ENCODE measurements around the gene ARHGEF35. TPM values are rescaled to one million over a fixed set of nuclear protein-coding genes. Genes with fewer than 3 reads are reported as not detected.
"Not testable (repeated sequence)": the region's sequence is repeated elsewhere in the genome, so short reads cannot be mapped to it uniquely, and the experiment has no call there.

The ARHGEF35 gene
- total RNA-seq, 4 donors from 2014 or later = 0.54 to 4.5 (median 2.3) TPM

- not testable (repeated sequence) for H3K36me3 ChIP-seq, H3K4me1 ChIP-seq, H3K9me3 ChIP-seq, H3K27ac ChIP-seq, ATAC-seq, H3K4me3 ChIP-seq, H3K27me3 ChIP-seq
- WGBS, 2 donors (ENCODE audit: low coverage in 1 of 2) = no CpG with 5 or more reads among the region's 3 CpGs
Measured at GRCh38 chr7:144203086-144203485, 7.5 kb upstream of the ARHGEF35 start.

DNA sequence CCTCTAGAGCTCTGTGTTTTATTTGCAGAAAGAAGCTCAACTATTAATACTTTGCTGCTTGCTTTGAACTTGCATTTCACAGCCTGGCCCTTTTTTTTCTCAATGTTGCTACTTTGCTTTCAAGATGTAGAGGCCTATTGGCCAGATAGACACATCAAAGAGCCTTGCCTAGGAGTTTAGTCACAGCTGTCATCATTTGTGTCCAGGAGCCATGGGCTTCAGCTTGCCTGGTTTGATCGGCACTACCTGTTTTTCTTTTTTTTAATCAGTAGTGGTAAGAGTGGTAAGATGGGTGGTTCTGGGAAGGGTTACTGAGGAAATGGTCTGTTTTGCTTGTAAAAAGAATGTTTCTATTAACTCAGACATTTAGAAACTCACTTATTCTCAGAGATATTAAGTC lies 6.3 kb upstream of the ARHGEF35 start:
- not testable (repeated sequence) for H3K9me3 ChIP-seq, H3K4me1 ChIP-seq, ATAC-seq, H3K4me3 ChIP-seq, H3K27ac ChIP-seq, H3K36me3 ChIP-seq, H3K27me3 ChIP-seq
- WGBS, 2 donors (ENCODE audit: low coverage in 1 of 2) = no CpG with 5 or more reads among the region's 1 CpG

DNA sequence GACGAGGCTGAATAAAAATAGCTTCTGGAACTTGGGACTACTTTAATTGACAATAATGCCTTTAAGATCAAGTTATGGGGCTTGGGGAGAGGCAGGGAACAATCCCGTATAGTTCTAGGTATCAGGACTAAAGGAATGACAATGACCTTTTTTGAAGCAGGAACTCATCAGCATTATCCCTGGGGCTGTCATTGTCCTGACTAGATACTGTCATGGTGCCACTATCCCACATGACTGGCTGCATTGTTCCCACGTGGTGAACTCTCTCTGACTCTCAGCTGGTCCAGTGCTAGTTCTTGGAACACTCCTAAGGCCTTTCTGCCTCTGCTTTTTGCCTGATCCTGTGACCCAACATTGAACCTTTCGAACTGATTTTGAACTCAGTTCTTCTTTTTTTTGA lies 3.3 kb upstream of the ARHGEF35 start:
- WGBS, 2 donors (ENCODE audit: low coverage in 1 of 2) = 38 to 59% methylated on average over 2 of the region's 4 CpGs
- H3K36me3 ChIP-seq, H3K27ac ChIP-seq, H3K27me3 ChIP-seq, H3K9me3 ChIP-seq, ATAC-seq, H3K4me1 ChIP-seq, H3K4me3 ChIP-seq: not testable (repeated sequence)

DNA sequence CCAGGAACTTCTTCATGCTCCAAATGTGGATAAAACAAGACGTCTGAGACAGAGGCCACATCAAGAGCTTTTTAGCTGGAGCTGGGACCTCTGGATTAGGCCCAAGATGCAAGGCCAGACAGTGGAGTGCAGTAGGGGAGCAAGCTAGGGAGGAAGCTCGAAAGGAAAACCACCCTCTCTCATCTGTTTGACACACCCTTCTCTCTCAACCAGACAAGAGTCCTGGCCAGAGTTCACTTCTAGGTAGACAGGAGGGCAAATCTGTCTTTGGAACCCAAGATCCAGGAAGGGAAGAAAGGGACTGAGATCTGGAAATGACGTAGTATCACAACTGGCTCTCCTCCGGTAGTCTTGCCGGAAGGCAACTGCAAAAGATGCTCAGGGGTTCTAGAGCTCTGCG lies 1.2 kb downstream of the ARHGEF35 start:
- H3K4me3 ChIP-seq, H3K27ac ChIP-seq, ATAC-seq, H3K27me3 ChIP-seq, H3K36me3 ChIP-seq, H3K4me1 ChIP-seq, H3K9me3 ChIP-seq: not testable (repeated sequence)
- no CpG with 5 or more reads among the region's 6 CpGs for WGBS, 2 donors (ENCODE audit: low coverage in 1 of 2)

DNA sequence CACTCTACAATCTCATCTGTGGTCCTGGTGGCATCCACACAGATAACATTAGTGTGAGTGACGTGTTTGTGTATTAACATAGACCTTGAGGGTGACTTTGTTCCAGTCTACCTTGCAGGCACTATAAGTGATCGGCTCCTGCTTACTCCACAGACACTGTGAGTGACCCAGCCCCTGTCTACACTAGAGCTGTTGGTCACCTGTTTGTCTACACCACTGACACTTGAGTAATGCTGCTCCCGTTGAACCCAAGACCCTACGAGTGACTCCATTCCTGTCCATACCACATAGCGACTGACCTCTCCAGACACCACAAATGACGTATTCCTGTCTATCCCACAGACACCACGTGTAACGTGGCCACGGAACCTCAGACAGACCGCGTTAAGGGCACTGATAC lies 1.9 kb downstream of the ARHGEF35 start:
- H3K4me1 ChIP-seq, H3K9me3 ChIP-seq, ATAC-seq, H3K4me3 ChIP-seq, H3K27me3 ChIP-seq, H3K27ac ChIP-seq, H3K36me3 ChIP-seq: not testable (repeated sequence)
- WGBS, 2 donors (ENCODE audit: low coverage in 1 of 2) = no CpG with 5 or more reads among the region's 11 CpGs

DNA sequence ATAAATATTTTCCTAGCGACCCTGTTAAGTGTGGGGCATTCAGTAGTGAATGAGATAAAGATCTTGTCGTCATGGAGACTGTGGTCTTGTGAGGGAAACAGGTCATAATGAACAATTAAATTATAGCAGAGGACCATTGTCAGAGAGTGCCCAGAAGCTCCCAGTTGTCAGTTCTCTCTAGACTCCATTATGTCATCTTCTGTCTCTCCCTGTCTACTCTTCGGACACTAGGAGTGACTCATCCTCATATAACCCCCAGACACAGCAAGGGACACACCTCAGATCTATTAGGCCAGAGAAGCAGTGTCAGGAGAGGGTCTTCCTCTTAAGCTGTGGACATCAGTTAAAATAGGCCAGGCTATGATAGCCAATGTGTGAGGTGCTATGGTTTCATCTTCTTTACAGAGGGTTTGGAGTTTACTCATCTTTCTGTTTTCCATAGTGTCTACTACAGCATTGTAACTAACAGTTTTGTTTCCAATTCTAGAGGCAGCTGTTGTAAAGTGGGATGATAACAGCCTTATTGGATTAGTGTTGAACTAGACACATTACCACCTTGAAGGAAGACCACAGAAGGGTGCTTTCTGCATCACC lies 7.0 kb downstream of the ARHGEF35 start:
- no CpG with 5 or more reads among the region's 3 CpGs for WGBS, 2 donors (ENCODE audit: low coverage in 1 of 2)
- not testable (repeated sequence) for H3K27ac ChIP-seq, ATAC-seq

DNA sequence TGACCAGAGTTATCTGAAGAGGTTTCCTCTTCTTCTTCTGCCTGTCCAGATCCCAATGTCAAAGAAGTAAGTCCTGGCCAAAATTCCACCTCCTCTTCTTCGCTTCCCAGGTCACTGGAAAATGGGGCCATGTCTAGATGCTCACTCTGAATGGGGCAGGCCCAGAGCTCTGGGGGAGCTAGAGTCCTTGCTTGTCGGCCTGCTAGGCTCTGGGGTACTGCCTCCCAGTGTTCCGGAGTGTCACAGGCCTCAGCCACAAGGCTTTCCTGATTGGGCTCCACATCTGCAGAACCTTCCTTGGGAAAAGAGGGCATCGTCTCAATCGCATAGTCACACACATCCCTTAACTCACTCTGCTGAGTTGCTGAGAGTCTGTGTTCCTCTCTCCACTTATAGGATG lies 7.8 kb downstream of the ARHGEF35 start:
- not testable (repeated sequence) for H3K9me3 ChIP-seq, H3K27me3 ChIP-seq, H3K27ac ChIP-seq, H3K4me3 ChIP-seq, H3K4me1 ChIP-seq, H3K36me3 ChIP-seq, ATAC-seq
- WGBS, 2 donors (ENCODE audit: low coverage in 1 of 2) = no CpG with 5 or more reads among the region's 5 CpGs

More for the DNA sequence above, 7.0 kb downstream of the ARHGEF35 start:
- not testable (repeated sequence) for H3K4me1 ChIP-seq, H3K36me3 ChIP-seq, H3K4me3 ChIP-seq, H3K9me3 ChIP-seq, H3K27me3 ChIP-seq

GRCh38 chr7:144183166-144183565 lies 12.5 kb downstream of the ARHGEF35 start, which contains the start of gene CTAGE4:
CTAGE4 (plus strand) TSS chr7:144183466; CDS start chr7:144183504, 38 bp downstream.
- not testable (repeated sequence) for H3K4me1 ChIP-seq, H3K27ac ChIP-seq, H3K27me3 ChIP-seq, H3K36me3 ChIP-seq, H3K4me3 ChIP-seq, ATAC-seq, H3K9me3 ChIP-seq
- WGBS, 2 donors (ENCODE audit: low coverage in 1 of 2) = 100% methylated on average over 1 of the region's 19 CpGs; no CpG with 5 or more reads in 1 of the 2 donors

DNA sequence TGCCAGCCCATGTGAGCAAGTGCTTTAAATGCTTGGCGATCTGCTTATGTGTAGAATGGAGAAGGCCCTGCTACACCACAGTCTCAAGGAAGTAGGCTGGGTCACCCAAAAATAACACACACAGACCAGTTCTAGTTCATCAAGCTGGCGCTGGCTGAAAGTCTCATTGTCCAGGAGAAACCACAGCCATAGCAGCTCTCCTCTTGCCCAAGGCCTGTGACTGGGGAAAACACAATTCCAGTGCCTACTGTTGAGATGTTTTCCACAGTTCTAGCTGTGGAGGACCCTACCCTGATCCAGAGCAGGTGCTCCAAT lies 16.5 kb downstream of the ARHGEF35 start:
- not testable (repeated sequence) for H3K36me3 ChIP-seq, H3K27me3 ChIP-seq, H3K4me1 ChIP-seq, H3K9me3 ChIP-seq, H3K27ac ChIP-seq, H3K4me3 ChIP-seq
- no CpG with 5 or more reads among the region's 2 CpGs for WGBS, 2 donors (ENCODE audit: low coverage in 1 of 2)
- peak; percentile 34 for ATAC-seq

DNA sequence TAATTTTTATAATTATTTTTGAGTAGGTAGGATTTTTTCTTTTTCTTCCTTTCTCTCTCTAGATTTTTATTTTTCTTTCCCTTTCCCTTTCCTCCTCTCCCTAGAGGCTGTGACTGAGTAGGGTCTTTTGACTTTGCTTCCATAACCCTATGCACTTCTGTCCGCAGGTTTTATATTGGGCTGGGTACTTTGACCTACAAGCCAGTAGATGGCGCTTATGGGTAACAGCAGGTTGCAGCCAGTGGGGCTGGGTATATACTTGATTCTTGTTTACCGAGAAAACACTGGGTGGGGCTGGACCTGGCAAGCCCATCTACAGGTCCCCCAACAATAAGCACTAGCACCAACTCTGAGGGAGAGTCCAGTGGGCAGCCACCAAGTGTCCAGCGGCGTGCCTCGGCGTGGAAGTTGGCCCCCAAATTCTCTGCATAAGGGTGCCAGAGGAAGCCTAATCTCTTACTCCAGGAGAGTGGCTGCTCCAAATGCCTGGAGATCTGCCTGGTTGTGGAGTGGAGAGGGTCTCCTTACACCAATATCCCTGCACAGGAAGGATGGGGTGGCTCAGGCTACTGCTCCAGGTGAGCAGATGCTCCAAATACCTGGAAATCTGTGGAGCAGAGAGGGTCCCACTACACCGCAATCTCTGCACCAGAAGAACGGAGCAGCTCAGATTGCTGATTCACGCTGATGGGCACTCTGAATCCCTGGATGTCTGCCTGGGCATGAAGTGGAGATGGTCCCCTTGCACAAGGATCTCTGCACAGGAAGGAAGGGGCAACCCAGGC lies 17.1 kb downstream of the ARHGEF35 start:
- not testable (repeated sequence) for H3K27me3 ChIP-seq, H3K4me1 ChIP-seq, H3K36me3 ChIP-seq, H3K27ac ChIP-seq, H3K9me3 ChIP-seq, H3K4me3 ChIP-seq
- peak; percentile 57 for ATAC-seq
- no CpG with 5 or more reads among the region's 10 CpGs for WGBS, 2 donors (ENCODE audit: low coverage in 1 of 2)
- TF ChIP-seq CTCF (IDR thresholded peaks at IDR 0.05) = peak in 3 of 4 experiments; percentile 25 to 48 (median 40)

Data from gastroesophageal sphincter (tissue), 4 donors.